ENCODE measurements around the gene CSRNP3.
A peak's percentile ranks its signal among the peaks of the same experiment; 100 is the strongest.

The CSRNP3 gene

DNA sequence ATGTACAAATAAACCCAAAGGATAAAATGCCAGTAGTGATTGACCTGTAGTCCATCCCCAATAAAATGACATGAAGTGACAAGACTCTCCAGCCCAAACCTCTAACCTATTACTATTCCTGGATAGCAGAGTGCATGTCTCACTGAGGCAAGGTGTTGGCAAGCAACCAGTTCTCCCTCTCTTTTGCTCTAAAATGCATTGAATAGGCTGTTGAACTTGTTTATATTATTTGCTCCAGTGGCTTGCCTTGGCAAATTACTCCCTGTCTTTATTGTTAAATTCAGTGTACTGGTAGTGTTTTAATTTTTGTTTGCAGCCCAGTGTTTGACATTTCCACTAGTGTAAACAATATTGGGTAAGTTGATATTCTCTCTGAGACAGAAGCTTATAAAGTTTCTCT lies 70.5 kb downstream of the CSRNP3 start:
- no peak for DNase-seq (ENCODE audit: insufficient read length, low spot score)
- FAIRE-seq: no peak
- TF ChIP-seq POLR2A (IDR thresholded peaks at IDR 0.05; ENCODE audit: low read depth, low read length): no peak

DNA sequence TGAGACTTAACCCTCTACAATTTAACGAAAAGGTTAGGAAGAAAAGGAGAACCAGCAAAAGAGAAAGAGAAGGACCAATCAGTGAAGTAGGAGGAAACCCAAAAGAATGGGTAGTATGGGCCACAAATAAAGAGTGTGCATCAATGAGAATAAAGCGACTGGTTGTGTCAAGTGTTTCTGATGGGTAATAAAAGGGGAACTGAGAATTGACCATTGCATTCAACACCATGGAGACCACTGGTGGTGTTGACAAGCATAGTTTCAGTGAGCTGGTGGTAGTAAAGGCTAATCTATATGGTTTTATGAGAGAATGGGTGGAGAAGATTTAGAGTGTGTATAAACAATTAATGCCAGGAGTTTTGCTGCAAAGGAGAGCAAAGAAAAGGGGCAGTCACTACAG lies 75.4 kb downstream of the CSRNP3 start:
- no peak for TF ChIP-seq POLR2A (IDR thresholded peaks at IDR 0.05; ENCODE audit: low read depth, low read length)
- DNase-seq (ENCODE audit: insufficient read length, low spot score) (no peak), FAIRE-seq (no peak)

DNA sequence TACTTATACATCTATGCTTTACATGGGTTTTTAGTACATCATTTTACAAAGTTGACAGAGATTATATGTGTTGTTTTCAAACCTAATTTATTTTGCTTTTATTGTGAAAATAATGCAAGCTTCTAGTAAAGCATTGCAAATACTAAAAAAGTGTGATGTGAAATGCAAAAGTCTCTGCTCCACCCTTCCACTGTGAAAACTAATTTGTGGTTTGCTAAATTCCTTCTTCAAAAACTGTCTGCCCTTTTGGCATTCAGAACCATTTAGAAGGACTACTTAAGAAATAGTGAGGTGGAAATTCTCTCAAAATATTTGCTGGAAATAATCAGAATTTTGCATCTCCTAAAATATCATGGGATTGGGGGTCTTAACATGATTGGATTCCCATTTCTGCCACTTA lies 78.4 kb downstream of the CSRNP3 start:
- no peak for TF ChIP-seq POLR2A (IDR thresholded peaks at IDR 0.05; ENCODE audit: low read depth, low read length)
- FAIRE-seq: no peak
- DNase-seq (ENCODE audit: insufficient read length, low spot score): no peak

DNA sequence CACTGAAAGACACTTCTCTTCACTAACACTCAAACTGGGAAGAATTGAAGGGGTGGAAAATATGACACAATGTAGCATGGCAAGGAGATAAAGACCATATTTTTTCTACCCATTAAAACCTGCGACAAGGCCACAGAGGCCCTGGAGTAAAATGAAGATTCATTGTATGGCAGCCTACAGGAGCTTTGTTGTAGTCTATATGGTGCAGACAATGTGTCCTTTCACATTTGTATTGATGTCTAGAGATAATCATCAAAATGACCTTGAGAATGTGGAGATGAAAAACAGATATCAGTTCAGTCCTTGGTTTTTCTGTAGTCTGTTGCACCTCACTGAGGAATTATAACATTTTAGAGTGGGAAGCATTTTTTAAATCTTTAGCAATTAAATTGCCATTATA lies 80.1 kb downstream of the CSRNP3 start:
- DNase-seq (ENCODE audit: insufficient read length, low spot score) (no peak), FAIRE-seq (no peak)
- no peak for TF ChIP-seq POLR2A (IDR thresholded peaks at IDR 0.05; ENCODE audit: low read depth, low read length)

DNA sequence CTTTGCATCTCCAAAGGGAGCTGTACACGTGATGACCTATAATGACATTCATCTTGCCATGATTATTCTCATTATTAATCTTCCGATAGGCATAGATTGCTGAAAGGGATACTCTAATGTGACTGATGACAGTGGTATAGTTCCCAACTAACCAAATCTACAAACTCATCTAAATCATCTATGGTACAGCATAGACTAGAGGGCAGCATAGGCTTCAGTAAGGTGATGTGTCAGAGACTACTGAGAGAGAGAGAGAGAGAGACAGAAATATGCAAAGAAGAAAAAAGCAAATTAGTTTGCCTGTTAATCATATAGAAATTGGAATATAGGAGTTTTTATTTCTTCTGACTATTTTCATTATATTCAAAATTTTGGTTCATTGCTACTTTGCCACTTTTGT lies 89.3 kb downstream of the CSRNP3 start:
- no peak for FAIRE-seq
- DNase-seq (ENCODE audit: insufficient read length, low spot score): no peak
- no peak for TF ChIP-seq POLR2A (IDR thresholded peaks at IDR 0.05; ENCODE audit: low read depth, low read length)

DNA sequence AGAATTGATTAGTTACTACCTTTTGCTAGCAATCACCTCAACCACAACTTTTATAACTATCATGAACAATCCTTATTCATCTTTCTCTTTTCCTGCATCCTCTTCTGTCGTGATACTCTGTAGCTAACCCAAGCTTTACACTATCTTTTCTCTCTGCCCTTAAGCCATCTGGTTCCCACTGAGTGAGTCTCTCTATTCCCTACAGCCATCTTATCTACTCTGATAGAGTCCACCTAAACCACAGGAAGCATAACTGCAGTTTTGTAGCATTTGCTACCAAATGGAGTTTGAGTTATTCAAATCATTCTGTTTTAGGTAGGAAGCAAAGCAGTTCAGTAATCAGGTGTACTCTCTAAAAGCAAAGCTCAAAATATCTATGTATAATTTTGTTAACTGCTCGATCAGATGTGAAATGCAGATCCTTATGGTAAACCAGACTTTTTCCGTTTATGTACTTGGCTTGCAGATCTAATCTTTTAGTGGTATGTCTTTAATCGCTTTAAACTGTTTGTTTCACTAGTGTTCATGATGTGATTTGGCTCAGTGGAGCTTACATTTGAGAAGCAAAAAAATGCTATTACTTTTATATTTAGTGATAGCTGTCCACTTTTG lies 91.0 kb downstream of the CSRNP3 start:
- no peak for DNase-seq (ENCODE audit: insufficient read length, low spot score)
- TF ChIP-seq POLR2A (IDR thresholded peaks at IDR 0.05; ENCODE audit: low read depth, low read length): no peak

DNA sequence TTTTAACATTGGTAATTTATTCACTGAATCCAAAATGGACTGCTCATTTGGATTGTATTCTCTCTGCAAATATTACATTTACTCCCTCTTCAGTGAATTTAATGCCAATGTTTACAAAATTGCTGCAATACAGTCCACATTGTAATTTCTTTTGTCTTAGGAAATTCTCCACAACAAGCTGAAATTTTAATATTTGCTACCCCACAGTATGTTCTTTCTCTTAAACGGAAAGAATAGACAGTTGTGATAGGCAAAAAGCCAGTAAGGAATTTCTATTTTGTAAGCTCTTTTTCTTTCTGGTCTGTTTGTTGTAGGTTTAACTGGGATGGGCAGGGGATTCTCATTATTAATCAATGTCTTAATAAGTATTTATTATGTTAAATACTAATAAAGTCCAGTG lies 92.0 kb downstream of the CSRNP3 start:
- FAIRE-seq (no peak), DNase-seq (ENCODE audit: insufficient read length, low spot score) (no peak)
- TF ChIP-seq POLR2A (IDR thresholded peaks at IDR 0.05; ENCODE audit: low read depth, low read length): no peak

More for the DNA sequence above, 91.0 kb downstream of the CSRNP3 start:
- no peak for FAIRE-seq

DNA sequence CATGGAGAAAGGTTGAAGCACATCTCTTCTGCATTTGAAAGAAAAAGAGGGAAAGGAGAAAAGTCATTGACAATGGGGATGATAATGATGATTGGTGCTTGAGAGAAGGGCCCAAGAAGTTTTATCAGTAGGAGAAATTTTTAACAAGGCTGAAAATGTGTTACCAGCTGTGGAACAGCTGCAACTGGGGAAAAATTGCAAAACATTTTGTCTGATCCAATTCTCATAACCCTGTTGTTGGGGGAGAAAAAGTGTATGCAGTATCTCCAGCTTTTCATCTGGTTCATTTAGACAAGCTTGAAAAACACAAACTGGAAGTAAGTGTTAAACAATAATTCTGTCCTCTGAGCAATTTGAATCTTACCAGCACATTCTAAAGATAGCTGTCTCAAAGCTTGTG lies 92.7 kb downstream of the CSRNP3 start:
- FAIRE-seq (no peak), DNase-seq (ENCODE audit: insufficient read length, low spot score) (no peak)
- TF ChIP-seq POLR2A (IDR thresholded peaks at IDR 0.05; ENCODE audit: low read depth, low read length): no peak

DNA sequence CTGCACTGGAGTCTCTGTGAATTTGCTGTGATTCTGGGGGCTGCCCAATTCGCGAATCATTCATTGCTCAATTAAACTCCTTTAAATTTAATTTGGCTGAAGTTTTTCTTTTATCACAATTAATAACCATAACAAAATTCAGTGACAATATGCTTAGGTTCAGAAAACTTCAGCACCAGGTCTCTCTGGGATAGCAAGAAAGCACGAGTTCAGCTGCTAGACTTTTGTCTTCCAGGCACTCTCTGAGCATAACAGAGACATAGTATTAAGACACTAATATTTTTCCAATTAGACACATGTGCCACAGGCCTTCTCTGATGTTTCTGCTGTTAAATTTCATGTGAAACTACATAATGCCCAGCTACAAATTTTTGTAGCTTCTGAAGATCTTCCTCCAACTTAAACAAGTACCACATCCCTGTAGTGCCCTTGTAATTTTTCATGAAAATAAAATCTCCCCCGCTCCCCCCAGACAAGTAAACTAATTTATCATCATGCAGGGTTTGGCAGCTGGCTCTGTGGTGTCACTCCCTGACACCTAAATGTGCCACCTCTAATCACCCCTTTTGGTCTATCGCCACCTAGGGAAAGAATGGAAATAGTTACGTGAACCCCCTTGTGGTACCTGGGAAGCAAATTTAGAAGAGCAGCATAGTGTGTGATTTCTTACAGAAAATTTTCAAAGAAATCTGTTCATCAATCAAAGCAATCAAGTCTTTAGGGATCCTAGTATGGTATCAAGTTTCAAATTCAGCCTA lies 94.1 kb downstream of the CSRNP3 start:
- DNase-seq (ENCODE audit: insufficient read length, low spot score) (no peak), FAIRE-seq (no peak)
- no peak for TF ChIP-seq POLR2A (IDR thresholded peaks at IDR 0.05; ENCODE audit: low read depth, low read length)

DNA sequence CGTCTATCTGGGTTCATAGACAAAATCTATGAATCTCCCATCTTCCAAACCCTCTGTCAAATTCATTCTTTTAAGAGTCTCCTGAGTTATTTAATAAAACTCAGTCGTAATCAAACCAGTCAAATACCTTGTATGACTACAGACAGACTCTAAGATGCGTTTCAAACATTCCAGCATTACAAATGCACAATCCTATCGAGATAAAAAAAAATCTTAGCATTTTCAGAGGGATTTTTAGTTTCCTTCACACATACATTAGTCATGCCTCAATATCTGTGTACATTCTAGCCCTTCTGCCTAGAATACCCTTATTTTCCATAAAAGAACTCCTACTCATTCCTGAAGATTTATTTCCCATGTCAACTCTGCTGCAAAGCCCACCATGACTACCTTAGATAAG lies 96.5 kb downstream of the CSRNP3 start:
- TF ChIP-seq POLR2A (IDR thresholded peaks at IDR 0.05; ENCODE audit: low read depth, low read length): no peak
- DNase-seq (ENCODE audit: insufficient read length, low spot score) (no peak), FAIRE-seq (no peak)

DNA sequence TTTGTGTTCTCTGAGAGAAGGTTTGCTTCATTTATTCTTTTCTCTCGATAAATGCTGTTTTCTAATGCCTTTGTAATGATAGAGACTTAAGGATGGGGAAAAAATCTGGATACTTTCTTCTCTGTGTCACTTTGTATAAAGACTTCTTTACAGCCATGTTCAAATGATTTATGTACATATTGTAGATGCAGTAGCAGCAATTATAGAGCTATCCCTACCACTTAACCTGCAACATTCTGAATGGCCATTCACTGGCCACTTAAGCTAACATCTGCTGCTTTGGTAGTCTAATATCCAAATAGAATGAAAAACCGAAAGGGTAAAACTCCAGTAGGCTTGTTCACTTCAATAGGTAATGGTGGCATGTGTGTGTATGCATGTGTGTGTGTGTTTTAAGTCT lies 97.8 kb downstream of the CSRNP3 start:
- DNase-seq (ENCODE audit: insufficient read length, low spot score): no peak
- FAIRE-seq: no peak
- TF ChIP-seq POLR2A (IDR thresholded peaks at IDR 0.05; ENCODE audit: low read depth, low read length): no peak

DNA sequence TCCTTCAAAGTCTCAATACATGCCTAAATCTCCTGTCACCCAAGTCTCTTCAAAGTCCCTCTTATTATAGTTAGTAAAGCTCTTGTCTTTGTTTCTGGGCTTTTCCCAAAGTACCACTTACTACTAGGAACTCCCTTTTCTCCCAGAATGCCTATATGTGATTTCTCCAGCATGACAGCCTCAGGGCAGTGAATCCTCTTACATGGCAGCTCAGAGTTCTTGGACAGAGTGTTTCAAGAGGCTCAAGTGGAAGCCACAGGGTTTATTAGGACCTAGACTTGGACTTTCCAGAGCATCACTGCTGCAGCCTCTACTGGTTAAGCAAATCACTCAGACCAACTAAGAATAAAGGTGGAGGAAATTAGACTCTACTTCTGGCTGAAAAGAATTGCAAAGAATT lies 98.9 kb downstream of the CSRNP3 start:
- FAIRE-seq: no peak
- no peak for TF ChIP-seq POLR2A (IDR thresholded peaks at IDR 0.05; ENCODE audit: low read depth, low read length)

DNA sequence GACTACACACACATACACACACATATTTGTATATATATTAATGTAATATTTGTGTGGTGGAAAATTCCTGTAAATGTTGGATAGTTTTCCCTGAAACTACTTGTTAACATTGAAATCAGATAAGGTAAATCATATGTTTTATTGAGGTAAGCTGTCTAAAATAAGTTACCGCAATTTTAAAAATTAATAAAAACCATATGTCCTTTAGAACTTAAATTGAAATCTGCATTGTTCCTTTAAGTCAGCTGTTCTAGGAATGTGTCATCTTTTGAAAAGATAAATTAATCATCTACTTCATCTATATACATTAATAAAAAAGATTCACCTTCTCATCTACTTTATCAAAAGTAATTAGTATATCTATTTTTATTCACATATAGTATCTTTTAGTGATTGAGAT lies 102.0 kb downstream of the CSRNP3 start:
- FAIRE-seq (no peak), DNase-seq (ENCODE audit: insufficient read length, low spot score) (no peak)
- TF ChIP-seq POLR2A (IDR thresholded peaks at IDR 0.05; ENCODE audit: low read depth, low read length): no peak

More for the DNA sequence above, 98.9 kb downstream of the CSRNP3 start:
- DNase-seq (ENCODE audit: insufficient read length, low spot score): no peak

DNA sequence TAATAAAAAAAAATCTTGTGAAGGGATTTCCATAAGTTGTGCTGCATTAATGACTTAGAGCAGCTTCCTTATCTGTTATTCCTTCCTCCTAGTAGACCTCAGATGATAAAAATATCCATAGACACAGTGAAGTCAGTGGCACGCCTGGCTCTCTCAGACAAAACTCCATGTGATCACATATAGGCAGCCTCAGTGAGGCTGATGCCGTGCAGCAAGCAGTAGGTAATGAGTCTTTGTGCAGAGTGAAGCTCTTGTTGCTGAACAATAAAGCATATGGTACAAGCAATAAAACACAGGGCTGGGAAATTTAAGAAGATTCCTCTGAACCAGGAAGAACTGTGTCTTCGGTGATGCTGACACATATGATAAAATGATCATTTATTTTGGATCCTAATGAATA lies 102.7 kb downstream of the CSRNP3 start:
- FAIRE-seq: peak; percentile 6
- no peak for DNase-seq (ENCODE audit: insufficient read length, low spot score)
- TF ChIP-seq POLR2A (IDR thresholded peaks at IDR 0.05; ENCODE audit: low read depth, low read length): no peak

All from H54 (cell line).